ENCODE results near the gene ELOVL1.

DNA sequence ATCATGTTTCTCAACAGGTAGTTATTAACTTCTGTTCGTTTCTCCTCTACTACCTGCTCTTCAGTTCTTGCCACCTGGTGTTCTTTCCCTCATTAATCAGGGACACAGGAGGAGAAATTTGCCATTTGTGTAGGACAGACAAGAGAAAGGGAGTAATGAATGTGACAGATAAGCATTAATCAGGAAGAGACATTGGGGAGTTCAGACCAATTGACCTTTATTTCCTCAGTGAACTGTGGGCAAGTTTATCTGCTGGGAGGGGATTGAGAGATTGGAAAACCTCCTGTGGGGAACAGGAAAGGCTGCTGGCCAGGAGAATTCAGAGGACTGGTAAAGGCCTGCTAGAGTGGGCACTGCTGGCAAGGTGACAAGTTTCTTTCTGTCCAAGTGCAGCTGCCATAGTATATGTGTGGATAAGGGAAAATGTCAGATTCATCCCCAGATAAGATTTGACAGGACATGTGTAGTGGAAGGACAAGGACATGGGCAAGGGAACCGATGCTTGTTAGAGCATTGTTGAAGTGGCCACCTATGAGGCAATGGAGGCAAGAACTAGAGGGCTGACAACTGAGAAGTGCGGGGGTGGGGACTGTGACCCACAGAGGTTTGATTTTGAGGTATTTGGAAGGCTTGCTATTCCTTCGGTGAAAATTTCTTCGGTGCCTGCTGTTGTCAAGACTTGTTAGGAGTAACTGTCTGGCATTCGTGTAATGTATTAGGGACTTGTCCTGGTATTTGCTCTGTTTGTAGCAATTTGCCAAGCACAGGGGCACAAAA lies 34.5 kb upstream of the ELOVL1 start:
- TF ChIP-seq, protein P1, sequence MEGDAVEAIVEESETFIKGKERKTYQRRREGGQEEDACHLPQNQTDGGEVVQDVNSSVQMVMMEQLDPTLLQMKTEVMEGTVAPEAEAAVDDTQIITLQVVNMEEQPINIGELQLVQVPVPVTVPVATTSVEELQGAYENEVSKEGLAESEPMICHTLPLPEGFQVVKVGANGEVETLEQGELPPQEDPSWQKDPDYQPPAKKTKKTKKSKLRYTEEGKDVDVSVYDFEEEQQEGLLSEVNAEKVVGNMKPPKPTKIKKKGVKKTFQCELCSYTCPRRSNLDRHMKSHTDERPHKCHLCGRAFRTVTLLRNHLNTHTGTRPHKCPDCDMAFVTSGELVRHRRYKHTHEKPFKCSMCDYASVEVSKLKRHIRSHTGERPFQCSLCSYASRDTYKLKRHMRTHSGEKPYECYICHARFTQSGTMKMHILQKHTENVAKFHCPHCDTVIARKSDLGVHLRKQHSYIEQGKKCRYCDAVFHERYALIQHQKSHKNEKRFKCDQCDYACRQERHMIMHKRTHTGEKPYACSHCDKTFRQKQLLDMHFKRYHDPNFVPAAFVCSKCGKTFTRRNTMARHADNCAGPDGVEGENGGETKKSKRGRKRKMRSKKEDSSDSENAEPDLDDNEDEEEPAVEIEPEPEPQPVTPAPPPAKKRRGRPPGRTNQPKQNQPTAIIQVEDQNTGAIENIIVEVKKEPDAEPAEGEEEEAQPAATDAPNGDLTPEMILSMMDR (IDR thresholded peaks at IDR 0.05): no peak
- TF ChIP-seq POLR2A (IDR thresholded peaks at IDR 0.05): no peak
